Upper lobe of right lung (tissue), 1 donor: ENCODE measurements around the gene CEACAM8. TPM values are rescaled to one million over a fixed set of nuclear protein-coding genes. Genes with fewer than 3 reads are reported as not detected.

Experiments used
- ATAC-seq: fragments of 200-7000 bp; cut with Tn5 transposase; one replicate; pipeline ENCODE4 v1.9.1; 2020; ENCODE audit warnings: mild to moderate bottlenecking, moderate library complexity
- DNase-seq: peaks from one replicate; pipeline ENCODE4 v3.0.0-alpha.2; 2020
- H3K27ac ChIP-seq: fragments of 200-600 bp; one replicate; pipeline ENCODE4 v1.8.0; 2022
- H3K27me3 ChIP-seq: fragments of 200-600 bp; one replicate; pipeline ENCODE4 v1.8.0; 2022; ENCODE audit warnings: mild to moderate bottlenecking
- H3K36me3 ChIP-seq: fragments of 200-600 bp; one replicate; pipeline ENCODE4 v1.8.0; 2022
- H3K4me1 ChIP-seq: fragments of 200-600 bp; one replicate; pipeline ENCODE4 v1.8.0; 2022
- H3K4me3 ChIP-seq: fragments of 200-600 bp; one replicate; pipeline ENCODE4 v1.8.0; 2022; ENCODE audit warnings: mild to moderate bottlenecking
- H3K9me3 ChIP-seq: fragments of 200-600 bp; one replicate; pipeline ENCODE4 v1.8.0; 2022
- CTCF ChIP-seq: fragments of 200-600 bp; IDR thresholded peaks from one replicate; pipeline ENCODE4 v1.8.0; 2022; ENCODE audit warnings: antibody characterized with exemption
- intact Hi-C: fragments of 100-400 bp; cut with DNase I; formaldehyde crosslinking; loops from one replicate; pipeline ENCODE4 v1.11.0; 2022
- total RNA-seq: library from RNA; stranded (reverse); fragmentation: NEBNext Ultra II Directional; extraction: Animal tissue kit (Norgen Biotek cat#: 25700); gene quantifications from one replicate; pipeline ENCODE4 v1.2.1, GENCODE V29; 2021
- donor health status: DM: no; HTN: yes; CAD: no; lungs with severe emphysema.

Gene CEACAM8
- total RNA-seq, 1 donor from 2014 or later = not detected

GRCh38 chr19:42532891-42533290, 61.8 kb downstream of the CEACAM8 start:
- H3K4me1 ChIP-seq = peaks cover 13% of the 10 kb centered on the region
- ATAC-seq = no peak
- no peak overlapping the region for H3K4me3 ChIP-seq
- no peak for DNase-seq
- H3K27me3 ChIP-seq = no peaks in the 10 kb centered on the region
- intact Hi-C loops = no loop called here
- TF ChIP-seq CTCF = no peak
- no peak overlapping the region for H3K27ac ChIP-seq
- no peaks in the 10 kb centered on the region for H3K36me3 ChIP-seq
- no peaks in the 10 kb centered on the region for H3K9me3 ChIP-seq

- DNase-seq = no peak
- H3K27ac ChIP-seq = no peak overlapping the region
- peaks cover 17% of the 10 kb centered on the region for H3K4me1 ChIP-seq
- H3K9me3 ChIP-seq = no peaks in the 10 kb centered on the region
- H3K4me3 ChIP-seq = no peak overlapping the region
- no peaks in the 10 kb centered on the region for H3K36me3 ChIP-seq
- H3K27me3 ChIP-seq = no peaks in the 10 kb centered on the region
- intact Hi-C loops = no loop called here
- ATAC-seq = no peak
- TF ChIP-seq CTCF = no peak
Measured at GRCh38 chr19:42531313-42531712, 63.4 kb downstream of the CEACAM8 start.

Other genes with a start within 250 kb of the CEACAM8 start
- 0.87 TPM for gene CNFN, start 204.6 kb downstream of the CEACAM8 start, total RNA-seq
- gene LIPE, start 167.5 kb downstream of the CEACAM8 start, total RNA-seq = 3.9 TPM
- gene CXCL17, start 152.0 kb downstream of the CEACAM8 start, total RNA-seq = 150 TPM
- gene CEACAM1, start 66.4 kb downstream of the CEACAM8 start, total RNA-seq = 13.1 TPM
- gene PSG3, start 145.6 kb upstream of the CEACAM8 start, total RNA-seq = not detected
- not detected for gene PSG8, start 170.8 kb upstream of the CEACAM8 start, total RNA-seq